ENCODE measurements around the gene CFHR2.
"Not testable (repeated sequence)": the region's sequence is repeated elsewhere in the genome, so short reads cannot be mapped to it uniquely, and the experiment has no call there.

GRCh38 chr1:196991919-196992651 is 48.5 kb downstream of the CFHR2 start:
- TF ChIP-seq EZH2 (IDR thresholded peaks at IDR 0.05; ENCODE audit: borderline replicate concordance, low read depth, low read length, poor library complexity, severe bottlenecking); CTCF (conservative IDR thresholded peaks at IDR 0.05; ENCODE audit: low read depth, low read length): not testable (repeated sequence)
